ENCODE data around the gene ADCYAP1R1.
"Not testable (repeated sequence)": the region's sequence is repeated elsewhere in the genome, so short reads cannot be mapped to it uniquely, and the experiment has no call there.

ADCYAP1R1 gene

GRCh38 chr7:31151849-31152248 is 99.7 kb downstream of the ADCYAP1R1 start:
- DNase-seq: no peak

GRCh38 chr7:31153318-31153717 is 101.2 kb downstream of the ADCYAP1R1 start:
- DNase-seq: not testable (repeated sequence)

GRCh38 chr7:31160941-31161340 is 108.8 kb downstream of the ADCYAP1R1 start:
- no peak for DNase-seq
